Fibroblast of pulmonary artery (primary cell): ENCODE data around the gene P2RY2.

ENCODE experiments used
- DNase-seq: peaks from one replicate; pipeline ENCODE4 v3.0.0-alpha.2; 2010; ENCODE audit warnings: low read depth
- H3K4me3 ChIP-seq: replicated peaks from 2 replicates; pipeline ENCODE4 v1.5.1; 2011; ENCODE audit warnings: low read depth, mild to moderate bottlenecking, control low read depth, low read length, moderate library complexity
- TF ChIP-seq, protein P1 (sequence below): IDR thresholded peaks from 2 replicates; pipeline ENCODE4 v1.5.1; 2011; ENCODE audit warnings: mild to moderate bottlenecking, control low read depth, low read length, inconsistent platforms; ENCODE audit errors: missing control alignments

The P2RY2 gene

DNA sequence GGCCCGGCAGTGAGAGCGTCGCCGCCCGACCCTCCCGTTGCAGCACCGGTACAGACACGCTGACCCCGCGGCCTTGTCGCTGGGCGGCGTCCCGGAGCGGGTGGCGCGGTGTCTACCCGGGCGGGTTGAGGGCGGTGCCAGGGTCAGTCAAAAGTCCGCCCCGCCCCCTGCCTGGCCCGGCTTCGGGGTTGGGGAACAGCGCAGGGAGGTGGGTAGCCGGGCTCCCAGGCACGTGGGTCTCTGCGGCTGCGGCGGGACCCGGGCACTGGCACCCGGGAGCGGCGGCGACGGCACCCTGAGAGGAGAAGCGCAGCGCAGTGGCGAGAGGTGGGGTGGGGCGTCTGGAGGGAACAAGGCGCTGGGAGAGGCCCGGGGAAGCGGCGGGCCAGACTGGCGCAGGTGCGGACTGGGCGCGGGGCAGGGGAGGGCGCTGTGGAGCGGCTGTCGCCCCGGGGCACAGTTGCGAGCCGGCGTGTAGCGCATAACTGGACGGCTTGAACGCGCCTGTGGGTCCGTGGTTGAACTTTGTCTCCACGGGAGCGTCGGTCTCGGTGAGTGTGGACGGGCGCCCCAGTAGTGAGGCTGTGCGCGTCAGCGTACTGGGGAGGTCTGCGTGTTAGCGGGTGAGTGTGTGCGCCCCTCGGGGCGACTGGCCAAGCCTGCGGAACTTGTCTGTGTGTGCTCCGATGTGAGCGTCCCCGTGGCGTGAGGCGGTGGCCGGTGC lies at the start of gene P2RY2:
P2RY2 (plus strand) TSS at position 176 of the 724 bp plus-strand sequence. CDS start 15,879 bp downstream, outside the sequence.
- peak; percentile 24 for DNase-seq
- peak within 1 kb of the TSS; percentile 42 for H3K4me3 ChIP-seq
- TF ChIP-seq, protein P1, sequence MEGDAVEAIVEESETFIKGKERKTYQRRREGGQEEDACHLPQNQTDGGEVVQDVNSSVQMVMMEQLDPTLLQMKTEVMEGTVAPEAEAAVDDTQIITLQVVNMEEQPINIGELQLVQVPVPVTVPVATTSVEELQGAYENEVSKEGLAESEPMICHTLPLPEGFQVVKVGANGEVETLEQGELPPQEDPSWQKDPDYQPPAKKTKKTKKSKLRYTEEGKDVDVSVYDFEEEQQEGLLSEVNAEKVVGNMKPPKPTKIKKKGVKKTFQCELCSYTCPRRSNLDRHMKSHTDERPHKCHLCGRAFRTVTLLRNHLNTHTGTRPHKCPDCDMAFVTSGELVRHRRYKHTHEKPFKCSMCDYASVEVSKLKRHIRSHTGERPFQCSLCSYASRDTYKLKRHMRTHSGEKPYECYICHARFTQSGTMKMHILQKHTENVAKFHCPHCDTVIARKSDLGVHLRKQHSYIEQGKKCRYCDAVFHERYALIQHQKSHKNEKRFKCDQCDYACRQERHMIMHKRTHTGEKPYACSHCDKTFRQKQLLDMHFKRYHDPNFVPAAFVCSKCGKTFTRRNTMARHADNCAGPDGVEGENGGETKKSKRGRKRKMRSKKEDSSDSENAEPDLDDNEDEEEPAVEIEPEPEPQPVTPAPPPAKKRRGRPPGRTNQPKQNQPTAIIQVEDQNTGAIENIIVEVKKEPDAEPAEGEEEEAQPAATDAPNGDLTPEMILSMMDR: peak; percentile 26

DNA sequence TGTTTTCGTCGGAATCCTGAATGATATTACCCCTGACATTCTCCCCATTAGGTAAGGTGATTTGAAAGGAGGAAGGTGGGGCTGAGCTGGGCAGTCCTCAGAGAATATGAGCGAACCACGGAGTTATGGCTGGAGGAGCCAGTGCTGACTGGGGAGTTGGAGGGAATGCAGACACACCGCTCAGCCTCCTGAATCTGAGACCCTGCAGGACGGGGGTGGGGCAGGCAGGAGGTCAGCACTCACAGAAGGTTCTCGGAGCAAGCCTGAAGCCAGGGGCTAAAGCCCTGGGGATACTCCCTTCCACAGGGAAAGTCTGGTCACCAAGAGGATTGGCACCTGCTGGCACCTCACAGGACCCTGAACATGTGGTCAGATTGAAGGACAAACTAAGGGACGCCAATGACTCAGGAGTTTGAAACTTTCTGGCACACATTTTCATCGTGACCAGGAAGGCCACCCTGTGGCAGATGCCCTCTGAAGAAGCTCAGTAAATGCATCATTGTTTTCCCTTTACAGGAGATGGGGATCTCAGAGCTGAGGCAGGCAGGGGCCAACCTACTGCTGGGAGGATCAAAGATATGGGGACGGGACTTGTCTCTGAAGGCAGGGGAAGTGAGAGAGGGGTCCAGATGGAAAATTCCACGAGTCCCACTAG lies 49.0 kb upstream of the P2RY2 start:
- H3K4me3 ChIP-seq: no peak overlapping the region
- DNase-seq: no peak
- TF ChIP-seq, protein P1: no peak

DNA sequence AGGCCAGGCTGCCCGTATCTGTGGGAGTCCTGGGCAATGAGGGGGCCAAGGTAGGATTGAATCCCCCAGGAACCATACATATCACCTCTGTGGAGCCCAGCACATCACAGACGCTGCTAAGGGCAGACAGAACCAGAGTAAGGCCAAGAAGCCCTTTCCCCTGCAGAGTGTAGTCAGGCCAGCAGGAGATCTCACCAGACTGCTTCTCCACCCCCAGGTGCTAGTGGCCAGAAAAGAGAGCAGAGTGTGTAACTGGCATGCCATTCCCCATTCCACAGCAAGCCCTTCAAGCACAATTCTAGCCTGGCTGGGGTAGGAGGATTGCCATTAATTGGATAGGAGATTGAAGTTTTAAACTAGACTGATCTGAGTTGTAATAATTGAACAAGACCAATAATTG lies 47.9 kb upstream of the P2RY2 start:
- no peak overlapping the region for H3K4me3 ChIP-seq
- TF ChIP-seq, protein P1: no peak
- no peak for DNase-seq

DNA sequence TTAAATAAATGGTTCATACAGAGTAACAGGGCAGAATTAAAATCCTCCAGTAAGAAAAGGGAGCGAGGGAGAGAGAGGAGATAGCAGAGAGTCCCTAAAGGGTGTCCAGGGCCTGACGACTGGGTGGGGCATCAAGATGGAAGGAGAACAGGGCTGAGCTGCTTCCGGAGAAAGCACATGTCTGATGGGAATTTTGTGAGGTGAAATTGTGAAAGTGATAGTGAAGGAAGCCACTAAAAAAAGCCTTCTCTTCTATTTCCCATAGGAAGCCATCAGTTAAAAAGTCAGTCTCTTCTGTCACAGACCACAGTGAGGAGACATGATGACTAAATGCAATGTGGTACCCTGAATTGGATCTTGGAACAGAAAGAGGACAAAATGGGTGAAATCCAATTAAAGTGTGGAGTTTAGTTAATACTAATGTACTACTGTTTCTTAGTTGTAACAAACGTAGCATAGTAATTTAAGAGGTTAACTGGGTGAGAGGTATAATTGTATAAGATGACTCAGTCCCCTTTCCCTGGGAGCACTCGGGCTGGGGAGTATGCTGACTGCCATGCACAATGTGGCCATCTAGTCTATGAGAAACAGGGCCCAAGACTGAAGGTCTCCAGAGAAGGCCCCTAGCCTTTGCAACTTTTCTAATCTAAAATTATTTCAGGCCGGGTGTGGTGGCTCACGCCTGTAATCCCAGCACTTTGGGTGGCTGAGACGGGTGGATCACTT lies 46.5 kb upstream of the P2RY2 start:
- H3K4me3 ChIP-seq: no peak overlapping the region
- TF ChIP-seq, protein P1: no peak
- no peak for DNase-seq

DNA sequence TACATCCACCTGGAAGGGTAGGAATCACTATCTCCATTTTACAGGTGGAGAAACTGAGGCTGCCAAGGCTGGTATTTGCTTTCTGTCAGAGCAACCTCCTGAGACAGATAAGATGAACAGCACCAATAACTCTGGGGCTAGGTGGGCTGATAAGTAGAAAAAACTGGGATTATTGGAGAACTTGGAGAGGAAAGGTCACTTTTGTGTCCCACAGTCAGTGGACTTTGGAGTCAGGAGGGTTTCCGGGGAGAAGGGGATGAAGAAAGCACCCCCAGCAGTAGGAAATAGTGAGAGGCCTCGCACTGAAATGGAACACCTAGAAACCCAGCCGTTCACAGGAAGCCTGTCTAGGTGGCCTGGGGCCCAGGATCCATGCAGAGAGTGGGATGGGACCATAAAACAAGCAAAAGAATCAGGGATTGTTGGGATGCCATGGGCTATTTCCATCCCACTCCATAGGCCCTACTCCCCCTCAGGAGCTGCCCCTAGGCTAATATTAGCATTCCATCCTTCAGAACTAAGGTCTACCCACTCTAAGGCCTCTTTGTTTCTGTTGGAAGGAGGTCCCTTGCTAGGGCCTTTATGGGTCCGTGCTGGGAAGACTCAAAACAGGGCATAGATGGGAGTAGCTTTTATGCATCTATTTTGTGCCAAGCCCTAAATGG lies 45.0 kb upstream of the P2RY2 start:
- TF ChIP-seq, protein P1: no peak
- no peak for DNase-seq
- H3K4me3 ChIP-seq: no peak overlapping the region

DNA sequence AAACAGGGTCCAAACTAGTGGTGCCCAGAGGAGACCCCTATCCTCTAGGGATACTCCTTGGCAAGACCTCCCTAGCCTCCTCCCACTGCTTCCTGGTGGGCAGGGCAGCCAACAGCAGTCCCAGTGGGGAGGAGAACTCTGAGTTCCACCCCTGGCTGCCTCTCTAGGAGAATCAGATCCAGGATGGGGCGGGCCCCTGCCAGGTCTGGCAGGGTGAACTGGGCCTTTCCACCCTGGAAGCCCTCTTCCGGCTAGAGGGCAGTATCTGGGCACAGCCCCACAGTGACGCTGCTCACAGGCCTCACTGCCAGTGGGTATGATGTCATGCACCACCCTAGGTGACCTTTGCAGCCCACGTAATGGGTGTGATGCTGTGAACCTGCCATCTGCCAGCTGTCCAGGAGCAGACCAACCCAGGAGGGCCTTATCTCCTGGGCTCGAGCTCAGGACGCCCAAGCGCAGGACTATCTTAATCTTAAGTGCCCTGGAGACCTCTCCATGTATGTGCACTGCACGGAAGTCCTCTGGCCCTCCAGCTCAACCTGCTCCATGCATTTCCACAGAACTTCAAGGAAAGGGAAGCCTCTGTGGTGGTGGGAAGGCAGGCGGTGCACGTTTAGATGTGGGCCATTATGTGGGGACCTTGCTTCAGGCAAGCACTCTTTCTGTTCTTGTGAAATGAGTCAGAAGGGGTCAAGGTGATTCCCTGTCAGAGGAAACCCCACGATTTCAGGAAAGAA lies 44.2 kb upstream of the P2RY2 start:
- TF ChIP-seq, protein P1: no peak
- no peak for DNase-seq

More for the DNA sequence above, 44.2 kb upstream of the P2RY2 start:
- H3K4me3 ChIP-seq: no peak overlapping the region
